Measurements from ENCODE around the gene NDUFAF2. TPM values are rescaled to one million over a fixed set of nuclear protein-coding genes. Genes with fewer than 3 reads are reported as not detected.

The NDUFAF2 gene
- total and polyA plus RNA-seq, 2 experiments from 2014 or later: 31.6 to 155 TPM

- no peak overlapping the region for H3K27ac ChIP-seq (ENCODE audit: low read depth)
- no peaks in the 10 kb centered on the region for H3K9me2 ChIP-seq (ENCODE audit: insufficient read depth)
- no peaks in the 10 kb centered on the region for H3K4me1 Mint-ChIP-seq
- no peaks in the 10 kb centered on the region for H4K20me1 ChIP-seq (replicated peaks; ENCODE audit: insufficient read depth)
- H3K27me3 Mint-ChIP-seq (ENCODE audit: insufficient read depth, low read depth, poor library complexity): no peaks in the 10 kb centered on the region
- H3K36me3 Mint-ChIP-seq (ENCODE audit: low read depth): peaks cover 46% of the 10 kb centered on the region; the same call in 2 of the 3 replicates
- H3K4me2 ChIP-seq: no peak overlapping the region
- no peak overlapping the region for H2AFZ ChIP-seq
- H3K4me3 Mint-ChIP-seq: no peak overlapping the region
- H3K4me1 ChIP-seq (ENCODE audit: insufficient read depth): no peaks in the 10 kb centered on the region
- H3K36me3 ChIP-seq (ENCODE audit: insufficient read depth): peaks cover 5% of the 10 kb centered on the region; the same call in 1 of the 2 replicates
- no peaks in the 10 kb centered on the region for H3K27me3 ChIP-seq (ENCODE audit: insufficient read depth)
- DNase-seq (ENCODE audit: low spot score): no peak
- H3K9me3 Mint-ChIP-seq: peaks cover 49% of the 10 kb centered on the region
- TF ChIP-seq EZH2 (IDR thresholded peaks at IDR 0.05; ENCODE audit: low read depth, unreplicated experiment) (no peak), ZNF462 (CRISPR knock-in tag; IDR thresholded peaks at IDR 0.05) (no peak), STAT1 (IDR thresholded peaks at IDR 0.05; ENCODE audit: unreplicated experiment) (no peak), POLR2AphosphoS5 (IDR thresholded peaks at IDR 0.05; ENCODE audit: low read depth) (no peak), CREB1 (CRISPR knock-in tag; IDR thresholded peaks at IDR 0.05; ENCODE audit: low read depth) (no peak), REST (IDR thresholded peaks at IDR 0.05; ENCODE audit: unreplicated experiment) (no peak)
- H3K27ac Mint-ChIP-seq: no peak overlapping the region
- ATAC-seq: no peak
- no peak overlapping the region for H3K4me3 ChIP-seq
- H3F3A ChIP-seq (replicated peaks; ENCODE audit: low read depth): no peaks in the 10 kb centered on the region
- H3K79me2 ChIP-seq (replicated peaks; ENCODE audit: insufficient read depth): 0 out of 2 replicates have a peak, but pooled peaks cover 10% of the 10 kb centered on the region
These were observed 49.0 kb downstream of the NDUFAF2 start for GRCh38 chr5:60993875-60994571.

All from GM23338 (cell line).